B cell (primary cell): ENCODE measurements around the gene LRRC55. TPM values are rescaled to one million over a fixed set of nuclear protein-coding genes. Genes with fewer than 3 reads are reported as not detected.

Experiments used
- ATAC-seq: fragments of 200-7000 bp; cut with Tn5 transposase; one replicate; pipeline ENCODE4 v1.10.0; 2021; ENCODE audit warnings: low read depth, mild to moderate bottlenecking, moderate number of reproducible peaks, moderate library complexity
- CTCF ChIA-PET: fragments of 350-600 bp; sonication (Branson Sonifier 250); formaldehyde crosslinking; loops from one replicate; lab custom pipeline; 2021; ENCODE audit warnings: antibody characterized with exemption, inconsistent platforms; lab: Charles Lee
- POLR2A ChIA-PET: fragments of 350-600 bp; sonication (Branson Sonifier 250); formaldehyde crosslinking; loops from one replicate; lab custom pipeline; 2021; ENCODE audit warnings: antibody characterized with exemption; lab: Charles Lee
- DNase-seq: peaks from one replicate; pipeline ENCODE4 v3.0.0; 2013
- H2AFZ ChIP-seq: 2 replicates; pipeline ENCODE4 v1.6.1; 2012; ENCODE audit warnings: mild to moderate bottlenecking, low read depth, low read length; ENCODE audit not compliant: insufficient read depth, poor library complexity, severe bottlenecking
- H3K27ac ChIP-seq, 2 donors: 1 replicate in 1 of 2; 2 replicates in 1 of 2; pipeline ENCODE4 v1.5.1; 2012 to 2013; ENCODE audit warnings: low read length in 2 of 2, mild to moderate bottlenecking in 2 of 2, moderate library complexity in 1 of 2
- H3K27me3 ChIP-seq, 4 experiments: fragments of 200-600 bp in 1 of 4; sonication (generic) in 1 of 4; replicated peaks in 1 of 4; 1 replicate in 2 of 4; 2 replicates in 2 of 4; pipeline versions ENCODE4 v1.6.1 to v1.7.0; 2013 to 2016; ENCODE audit warnings: low read length in 3 of 4, mild to moderate bottlenecking in 2 of 4, mixed read lengths in 1 of 4, moderate library complexity in 1 of 4; ENCODE audit not compliant: insufficient read depth in 4 of 4, control insufficient read depth in 3 of 4; ENCODE audit errors: control extremely low read depth in 1 of 4
- H3K36me3 ChIP-seq, 2 experiments: replicated peaks in 1 of 2; 1 replicate in 1 of 2; 2 replicates in 1 of 2; pipeline versions ENCODE4 v1.6.1 to v1.7.1; 2013; ENCODE audit warnings: low read length in 1 of 2; ENCODE audit not compliant: insufficient read depth in 2 of 2, control insufficient read depth in 1 of 2; ENCODE audit errors: control extremely low read depth in 1 of 2, extremely low read depth in 1 of 2
- H3K4me1 ChIP-seq, 2 donors: fragments of 200-600 bp in 1 of 2; sonication (generic) in 1 of 2; 1 replicate in 1 of 2; 2 replicates in 1 of 2; pipeline versions ENCODE4 v1.5.1 to v1.6.1; 2013 to 2017; ENCODE audit warnings: low read length in 2 of 2; ENCODE audit not compliant: control insufficient read depth in 2 of 2, insufficient read depth in 2 of 2
- H3K4me2 ChIP-seq: replicated peaks from 2 replicates; pipeline ENCODE3; 2012; ENCODE audit warnings: mild to moderate bottlenecking, low read depth, low read length; ENCODE audit not compliant: poor library complexity, severe bottlenecking
- H3K4me3 ChIP-seq, 5 experiments: fragments of 200-600 bp in 1 of 5; sonication (generic) in 1 of 5; 1 replicate in 3 of 5; 2 replicates in 2 of 5; pipeline versions ENCODE4 v1.5.1 to v1.7.0; 2011 to 2016; ENCODE audit warnings: low read length in 4 of 5, mild to moderate bottlenecking in 4 of 5, low read depth in 2 of 5, control low read depth in 1 of 5, moderate library complexity in 1 of 5; ENCODE audit not compliant: insufficient read depth in 1 of 5; ENCODE audit errors: control extremely low read depth in 1 of 5, extremely low read depth in 1 of 5
- H3K79me2 ChIP-seq: fragments of 200-600 bp; sonication (generic); one replicate; pipeline ENCODE4 v1.6.0; 2016; ENCODE audit warnings: low read length; ENCODE audit not compliant: control insufficient read depth, insufficient read depth
- H3K9ac ChIP-seq: fragments of 200-600 bp; sonication (generic); 2 replicates; pipeline ENCODE4 v1.6.1; 2017; ENCODE audit warnings: mild to moderate bottlenecking, low read length, moderate library complexity
- H3K9me3 ChIP-seq, 3 donors: one replicate each; pipeline versions ENCODE4 v1.6.1 to v1.7.1; 2013; ENCODE audit warnings: low read length in 2 of 3; ENCODE audit not compliant: control insufficient read depth in 2 of 3, insufficient read depth in 1 of 3; ENCODE audit errors: control extremely low read depth in 1 of 3
- H4K20me1 ChIP-seq: 2 replicates; pipeline ENCODE4 v1.6.0; 2012; ENCODE audit warnings: mild to moderate bottlenecking, low read length; ENCODE audit not compliant: insufficient read depth, control insufficient read depth, poor library complexity, severe bottlenecking
- H3K27ac Mint-ChIP-seq: one replicate; pipeline ENCODE4 v1.8.0; 2021; ENCODE audit warnings: mixed read lengths
- H3K27me3 Mint-ChIP-seq: one replicate; pipeline ENCODE4 v1.8.0; 2021; ENCODE audit warnings: mixed read lengths
- H3K4me1 Mint-ChIP-seq: one replicate; pipeline ENCODE4 v1.8.0; 2021; ENCODE audit warnings: mixed read lengths
- H3K4me3 Mint-ChIP-seq: one replicate; pipeline ENCODE4 v1.8.0; 2021; ENCODE audit warnings: mixed read lengths
- H3K9me3 Mint-ChIP-seq: one replicate; pipeline ENCODE4 v1.8.0; 2022; ENCODE audit warnings: mixed read lengths; ENCODE audit not compliant: insufficient read depth
- CTCF ChIP-seq: fragments of 200-600 bp; IDR thresholded peaks from one replicate; pipeline ENCODE4 v1.8.0; 2022; ENCODE audit warnings: antibody characterized with exemption, mild to moderate bottlenecking
- EZH2 ChIP-seq: IDR thresholded peaks from 2 replicates; pipeline ENCODE4 v1.6.1; 2012; ENCODE audit warnings: borderline replicate concordance, low read depth, mild to moderate bottlenecking, moderate library complexity, low read length; ENCODE audit not compliant: insufficient read depth, poor library complexity, severe bottlenecking
- WGBS: methylation state at CpG from one replicate; pipeline ENCODE4 v1.1.5; 2013; ENCODE audit warnings: missing lambda C conversion rate; ENCODE audit not compliant: insufficient coverage; 5-methylcytosine and 5-hydroxymethylcytosine counted together
- intact Hi-C: fragments of 100-400 bp; cut with micrococcal nuclease; formaldehyde crosslinking; loops from one replicate; pipeline ENCODE4 v1.10.0; 2022
- polyA plus RNA-seq: library from polyadenylated mRNA; depleted of rRNA; stranded (reverse); fragments of >200 nt; gene quantifications from 2 replicates; pipeline ENCODE4 v1.2.3, GENCODE V29; 2012
- total RNA-seq, 2 donors: library from RNA; stranded (reverse); fragments of 120-200 nt in 1 of 2; gene quantifications; 1 replicate in 1 of 2; 2 replicates in 1 of 2; pipeline versions ENCODE4 v1.2.3 to v1.2.4, GENCODE V29; 2013 to 2022

Gene LRRC55
- total and polyA plus RNA-seq, 2 donors (not counting 1 experiment from before 2014, with no cell fraction given) = not detected

GRCh38 chr11:57134284-57134683 is 47.5 kb upstream of the LRRC55 start:
- no peak for DNase-seq
- no peaks in the 10 kb centered on the region for H3K4me1 Mint-ChIP-seq
- no peaks in the 10 kb centered on the region for H3K4me1 ChIP-seq
- intact Hi-C loops = no loop called here
- no peak overlapping the region for H3K27ac Mint-ChIP-seq
- peaks cover 11% of the 10 kb centered on the region for H3K27me3 Mint-ChIP-seq
- ATAC-seq = no peak
- no peaks in the 10 kb centered on the region for H4K20me1 ChIP-seq
- no peak overlapping the region for H3K27ac ChIP-seq
- no peak overlapping the region for H3K4me2 ChIP-seq
- H3K9me3 ChIP-seq = no peaks in the 10 kb centered on the region
- H3K4me3 Mint-ChIP-seq = no peak overlapping the region
- H3K79me2 ChIP-seq = no peaks in the 10 kb centered on the region
- ChIA-PET CTCF (no interaction called here), POLR2A (no interaction called here)
- H2AFZ ChIP-seq = no peak overlapping the region
- WGBS = no CpG with 5 or more reads among the region's 1 CpG
- no peak for TF ChIP-seq CTCF
- no peak for TF ChIP-seq EZH2
- H3K4me3 ChIP-seq = no peak overlapping the region
- H3K36me3 ChIP-seq = no peaks in the 10 kb centered on the region
- H3K27me3 ChIP-seq = no peaks in the 10 kb centered on the region
- H3K9me3 Mint-ChIP-seq = no peaks in the 10 kb centered on the region
- H3K9ac ChIP-seq = no peak overlapping the region

GRCh38 chr11:57135020-57135751 is 46.6 kb upstream of the LRRC55 start:
- no CpG with 5 or more reads among the region's 3 CpGs for WGBS
- no peaks in the 10 kb centered on the region for H3K79me2 ChIP-seq
- CTCF ChIA-PET = no interaction called here

More at GRCh38 chr11:57135020-57135751, 46.6 kb upstream of the LRRC55 start:
- H3K27me3 Mint-ChIP-seq = peaks cover 11% of the 10 kb centered on the region
- H3K9ac ChIP-seq = no peak overlapping the region
- no peaks in the 10 kb centered on the region for H3K4me1 Mint-ChIP-seq
- H3K27me3 ChIP-seq = no peaks in the 10 kb centered on the region
- H4K20me1 ChIP-seq = no peaks in the 10 kb centered on the region
- no peak overlapping the region for H3K4me3 ChIP-seq
- DNase-seq (no peak), ATAC-seq (no peak)
- H2AFZ ChIP-seq = no peak overlapping the region
- intact Hi-C loops = no loop called here
- POLR2A ChIA-PET = no interaction called here
- H3K9me3 Mint-ChIP-seq = no peaks in the 10 kb centered on the region
- TF ChIP-seq CTCF = no peak
- no peak for TF ChIP-seq EZH2
- H3K27ac ChIP-seq = no peak overlapping the region
- H3K4me1 ChIP-seq = no peaks in the 10 kb centered on the region
- H3K27ac Mint-ChIP-seq = no peak overlapping the region
- H3K36me3 ChIP-seq = no peaks in the 10 kb centered on the region
- no peaks in the 10 kb centered on the region for H3K9me3 ChIP-seq
- H3K4me2 ChIP-seq = no peak overlapping the region
- H3K4me3 Mint-ChIP-seq = no peak overlapping the region
